CD14-positive monocyte (primary cell): ENCODE data around the gene CAPN1. TPM values are rescaled to one million over a fixed set of nuclear protein-coding genes. Genes with fewer than 3 reads are reported as not detected.

ENCODE experiments used
- DNase-seq, 3 donors: peaks; one replicate each; pipeline ENCODE4 v3.0.0-alpha.2; 2011 to 2022
- H2AFZ ChIP-seq: 2 replicates; pipeline ENCODE4 v1.6.0; 2012; ENCODE audit warnings: mild to moderate bottlenecking, low read depth, low read length, inconsistent platforms; ENCODE audit not compliant: insufficient read depth, poor library complexity, severe bottlenecking
- H3K27ac ChIP-seq, 2 donors: 1 replicate in 1 of 2; 2 replicates in 1 of 2; pipeline ENCODE4 v1.5.1; 2012 to 2013; ENCODE audit warnings: low read length in 2 of 2, control low read depth in 1 of 2, inconsistent platforms in 1 of 2, low read depth in 1 of 2, mild to moderate bottlenecking in 1 of 2
- H3K27me3 ChIP-seq, 2 donors: one replicate each; pipeline versions ENCODE4 v1.6.0 to v1.6.1; 2011 to 2013; ENCODE audit warnings: low read length in 2 of 2; ENCODE audit not compliant: control insufficient read depth in 2 of 2, insufficient read depth in 2 of 2
- H3K36me3 ChIP-seq, 2 donors: replicated peaks in 1 of 2; 1 replicate in 1 of 2; 2 replicates in 1 of 2; pipeline versions ENCODE4 v1.5.1 to v1.6.1; 2012 to 2013; ENCODE audit warnings: low read length in 2 of 2, control low read depth in 1 of 2, inconsistent platforms in 1 of 2, mild to moderate bottlenecking in 1 of 2; ENCODE audit not compliant: insufficient read depth in 2 of 2, control insufficient read depth in 1 of 2
- H3K4me1 ChIP-seq, 2 donors: 1 replicate in 1 of 2; 2 replicates in 1 of 2; pipeline versions ENCODE4 v1.5.1 to v1.6.1; 2012 to 2013; ENCODE audit warnings: low read length in 2 of 2, control low read depth in 1 of 2, inconsistent platforms in 1 of 2, mild to moderate bottlenecking in 1 of 2, moderate library complexity in 1 of 2; ENCODE audit not compliant: insufficient read depth in 2 of 2, control insufficient read depth in 1 of 2
- H3K4me2 ChIP-seq: replicated peaks from 2 replicates; pipeline ENCODE3; 2012; ENCODE audit warnings: low read length, moderate library complexity, mild to moderate bottlenecking; ENCODE audit not compliant: poor library complexity, severe bottlenecking; ENCODE audit errors: extremely low read depth
- H3K4me3 ChIP-seq, 3 experiments: fragments of 200-600 bp in 1 of 3; sonication (generic) in 1 of 3; replicated peaks in 1 of 3; 1 replicate in 2 of 3; 2 replicates in 1 of 3; pipeline ENCODE4 v1.5.1; 2011 to 2013; ENCODE audit warnings: low read length in 3 of 3, mild to moderate bottlenecking in 3 of 3, control low read depth in 2 of 3, low read depth in 2 of 3, inconsistent platforms in 1 of 3, moderate library complexity in 1 of 3
- H3K79me2 ChIP-seq: 2 replicates; pipeline ENCODE4 v1.6.0; 2012; ENCODE audit warnings: mild to moderate bottlenecking, control low read depth, inconsistent platforms, low read length, moderate library complexity; ENCODE audit not compliant: insufficient read depth
- H3K9ac ChIP-seq: 2 replicates; pipeline ENCODE4 v1.6.0; 2017; ENCODE audit warnings: low read length, mild to moderate bottlenecking; ENCODE audit not compliant: insufficient read depth, poor library complexity, severe bottlenecking
- H3K9me3 ChIP-seq, 2 donors: replicated peaks in 1 of 2; 1 replicate in 1 of 2; 2 replicates in 1 of 2; pipeline versions ENCODE4 v1.5.1 to v1.6.1; 2012 to 2013; ENCODE audit warnings: low read length in 2 of 2, control low read depth in 1 of 2; ENCODE audit not compliant: control insufficient read depth in 1 of 2, insufficient read depth in 1 of 2
- H4K20me1 ChIP-seq: 2 replicates; pipeline ENCODE4 v1.6.0; 2012; ENCODE audit warnings: mild to moderate bottlenecking, low read length, control low read depth, moderate library complexity; ENCODE audit not compliant: insufficient read depth
- H3K27ac Mint-ChIP-seq, 7 donors: one replicate each; pipeline ENCODE4 v1.8.0; 2020; ENCODE audit warnings: mild to moderate bottlenecking in 7 of 7, mixed read lengths in 7 of 7, moderate library complexity in 6 of 7, inconsistent platforms in 2 of 7
- H3K27me3 Mint-ChIP-seq, 3 donors: one replicate each; pipeline ENCODE4 v1.8.0; 2021 to 2022; ENCODE audit warnings: low read depth in 3 of 3, mild to moderate bottlenecking in 3 of 3, mixed read lengths in 3 of 3, moderate library complexity in 3 of 3, inconsistent platforms in 1 of 3
- H3K36me3 Mint-ChIP-seq, 2 donors: one replicate each; pipeline ENCODE4 v1.8.0; 2020; ENCODE audit warnings: mixed read lengths in 2 of 2, inconsistent platforms in 1 of 2, mild to moderate bottlenecking in 1 of 2
- H3K4me1 Mint-ChIP-seq: one replicate; pipeline ENCODE4 v1.8.0; 2020; ENCODE audit warnings: mild to moderate bottlenecking, mixed read lengths
- H3K4me3 Mint-ChIP-seq, 2 donors: one replicate each; pipeline ENCODE4 v1.8.0; 2020; ENCODE audit warnings: mild to moderate bottlenecking in 2 of 2, mixed read lengths in 2 of 2, moderate library complexity in 1 of 2
- H3K9me3 Mint-ChIP-seq, 7 donors: one replicate each; pipeline ENCODE4 v1.8.0; 2020 to 2022; ENCODE audit warnings: mixed read lengths in 7 of 7, mild to moderate bottlenecking in 6 of 7, moderate library complexity in 6 of 7, inconsistent platforms in 2 of 7
- WGBS: methylation state at CpG from one replicate; pipeline ENCODE4 v1.1.5; 2013; ENCODE audit warnings: missing lambda C conversion rate; ENCODE audit not compliant: insufficient coverage; 5-methylcytosine and 5-hydroxymethylcytosine counted together
- intact Hi-C, 2 donors: fragments of 100-400 bp; cut with micrococcal nuclease; formaldehyde crosslinking; loops; one replicate each; pipeline versions ENCODE4 v1.15.0 to v1.15.1; 2023
- polyA plus RNA-seq, 3 donors: library from polyadenylated mRNA; depleted of rRNA in 1 of 3; unstranded in 2 of 3; stranded (reverse) in 1 of 3; fragments of 300-500 nt in 2 of 3; fragments of >200 nt in 1 of 3; fragmentation: Illumina TruSeq in 2 of 3; gene quantifications; 1 replicate in 2 of 3; 2 replicates in 1 of 3; pipeline ENCODE4 v1.2.3, GENCODE V29; 2012 to 2021
- TF ChIP-seq, protein P1 (sequence below): fragments of 200-600 bp; IDR thresholded peaks from one replicate; pipeline ENCODE4 v1.8.0; 2022; ENCODE audit warnings: antibody characterized with exemption, mild to moderate bottlenecking

The CAPN1 gene
- polyA plus RNA-seq, 3 donors, result 128 to 140 (median 129) TPM

DNA sequence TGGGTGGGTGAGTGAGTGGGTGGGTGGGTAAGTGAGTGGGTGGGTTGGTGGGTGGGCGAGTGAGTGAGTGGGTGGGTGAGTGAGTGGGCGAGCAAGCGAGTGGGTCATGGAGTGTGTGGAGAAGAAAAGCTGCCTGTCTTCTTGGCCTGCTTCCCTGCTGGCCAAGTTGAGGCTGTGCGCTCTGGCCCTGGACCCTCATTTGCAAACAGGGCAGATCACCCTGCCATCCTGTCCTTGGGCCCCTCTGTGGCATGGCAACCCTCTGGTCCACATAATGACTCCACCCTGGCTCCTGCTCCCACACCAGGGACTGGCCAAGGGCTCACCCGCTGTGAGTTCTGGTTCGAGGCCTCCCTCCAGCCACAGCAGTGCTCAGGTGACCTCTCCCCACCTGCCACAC, 35.1 kb downstream of the CAPN1 start:
- Histone ChIP-seq H3K9ac (no peak overlapping the region), H3K36me3 (peaks cover 0 to 5% of the 10 kb centered on the region in 2 donors), H2AFZ (no peak overlapping the region), H3K4me3 (no peak overlapping the region), H3K27ac (no peak overlapping the region), H3K79me2 (no peaks in the 10 kb centered on the region), H3K4me2 (no peak overlapping the region), H4K20me1 (no peaks in the 10 kb centered on the region), H3K27me3 (no peaks in the 10 kb centered on the region), H3K4me1 (peaks cover 24 to 35% of the 10 kb centered on the region in 2 donors), H3K9me3 (no peaks in the 10 kb centered on the region)
- Mint-ChIP-seq H3K36me3 (peaks cover 3 to 4% of the 10 kb centered on the region in 2 donors), H3K27me3 (peaks cover 0 to 6% (median 5%) of the 10 kb centered on the region in 3 donors), H3K4me1 (peaks cover 40% of the 10 kb centered on the region), H3K27ac (no peak overlapping the region), H3K4me3 (no peak overlapping the region), H3K9me3 (no peaks in the 10 kb centered on the region)
- no peak for DNase-seq
- intact Hi-C loops, result no loop called here
- TF ChIP-seq, protein P1, sequence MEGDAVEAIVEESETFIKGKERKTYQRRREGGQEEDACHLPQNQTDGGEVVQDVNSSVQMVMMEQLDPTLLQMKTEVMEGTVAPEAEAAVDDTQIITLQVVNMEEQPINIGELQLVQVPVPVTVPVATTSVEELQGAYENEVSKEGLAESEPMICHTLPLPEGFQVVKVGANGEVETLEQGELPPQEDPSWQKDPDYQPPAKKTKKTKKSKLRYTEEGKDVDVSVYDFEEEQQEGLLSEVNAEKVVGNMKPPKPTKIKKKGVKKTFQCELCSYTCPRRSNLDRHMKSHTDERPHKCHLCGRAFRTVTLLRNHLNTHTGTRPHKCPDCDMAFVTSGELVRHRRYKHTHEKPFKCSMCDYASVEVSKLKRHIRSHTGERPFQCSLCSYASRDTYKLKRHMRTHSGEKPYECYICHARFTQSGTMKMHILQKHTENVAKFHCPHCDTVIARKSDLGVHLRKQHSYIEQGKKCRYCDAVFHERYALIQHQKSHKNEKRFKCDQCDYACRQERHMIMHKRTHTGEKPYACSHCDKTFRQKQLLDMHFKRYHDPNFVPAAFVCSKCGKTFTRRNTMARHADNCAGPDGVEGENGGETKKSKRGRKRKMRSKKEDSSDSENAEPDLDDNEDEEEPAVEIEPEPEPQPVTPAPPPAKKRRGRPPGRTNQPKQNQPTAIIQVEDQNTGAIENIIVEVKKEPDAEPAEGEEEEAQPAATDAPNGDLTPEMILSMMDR, result no peak
- 98% methylated on average over 5 of the region's 6 CpGs for WGBS

DNA sequence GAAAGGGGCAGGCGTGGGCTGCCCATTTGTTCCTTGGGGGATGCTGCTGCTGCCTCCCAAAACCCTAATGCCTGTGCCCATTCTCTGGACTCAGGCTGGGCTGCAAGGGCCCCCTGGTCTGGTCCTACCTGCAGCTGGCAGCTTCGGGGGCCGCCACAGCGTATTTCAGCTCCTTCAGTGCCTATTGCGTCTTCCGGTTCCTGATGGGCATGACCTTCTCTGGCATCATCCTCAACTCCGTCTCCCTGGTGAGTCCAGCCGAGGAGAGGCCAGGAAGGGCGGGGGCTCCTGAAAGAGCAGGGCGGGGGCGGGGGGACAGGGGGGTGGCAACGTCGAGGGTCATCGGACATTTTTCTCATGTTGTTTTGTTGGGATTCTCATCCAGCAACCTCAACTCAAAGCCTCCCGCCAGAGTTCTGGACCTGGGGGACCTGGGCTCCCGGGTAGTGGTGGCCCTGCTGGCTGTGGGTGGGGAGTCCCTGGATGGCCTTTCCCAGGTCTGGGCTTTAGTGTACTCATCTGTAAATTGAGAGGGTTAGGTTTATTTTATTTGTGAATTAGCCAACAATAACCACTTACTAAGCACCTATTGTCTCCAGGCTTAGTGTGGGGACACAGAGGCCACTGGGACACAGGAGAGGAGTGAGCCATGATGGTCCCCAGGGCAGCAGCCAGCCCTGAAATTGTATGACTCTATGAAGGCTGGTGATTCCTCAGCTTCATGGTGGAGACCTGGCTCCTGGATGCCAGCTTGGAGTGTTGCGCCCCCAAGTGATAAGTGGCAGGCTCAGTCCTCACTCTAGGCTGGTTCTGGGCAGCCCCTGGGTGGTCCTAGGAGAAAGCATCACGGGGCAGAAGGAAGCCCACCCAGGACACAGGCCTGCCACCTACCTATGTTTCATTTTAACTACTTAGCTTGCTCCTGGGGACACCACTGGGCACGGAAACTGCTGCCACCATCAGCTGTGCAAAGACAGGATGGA, 36.0 kb downstream of the CAPN1 start:
- Mint-ChIP-seq H3K4me3 (no peak overlapping the region), H3K27me3 (peaks cover 0 to 7% (median 6%) of the 10 kb centered on the region in 3 donors), H3K36me3 (peaks cover 0 to 2% of the 10 kb centered on the region in 2 donors), H3K9me3 (no peaks in the 10 kb centered on the region), H3K4me1 (peaks cover 43% of the 10 kb centered on the region), H3K27ac (peak overlapping the region in 2 of 7 donors; percentile 35 to 40)
- Histone ChIP-seq H3K4me1 (peaks cover 33 to 42% of the 10 kb centered on the region in 2 donors), H3K36me3 (no peaks in the 10 kb centered on the region), H3K4me2 (no peak overlapping the region), H2AFZ (no peak overlapping the region), H3K9ac (no peak overlapping the region), H3K27me3 (no peaks in the 10 kb centered on the region), H3K79me2 (no peaks in the 10 kb centered on the region), H4K20me1 (no peaks in the 10 kb centered on the region), H3K4me3 (no peak overlapping the region), H3K27ac (no peak overlapping the region), H3K9me3 (no peaks in the 10 kb centered on the region)
- TF ChIP-seq, protein P1, result no peak
- no peak for DNase-seq
- 97% methylated on average over 8 of the region's 19 CpGs for WGBS
- intact Hi-C loops, result no loop called here
